Embryonic facial prominence (tissue), 1 donor: ENCODE results near the gene CERK.

Experiments used
- DNase-seq: peaks from one replicate; pipeline ENCODE4 v3.0.0-alpha.2; 2016; ENCODE audit errors: extremely low spot score

The CERK gene

DNA sequence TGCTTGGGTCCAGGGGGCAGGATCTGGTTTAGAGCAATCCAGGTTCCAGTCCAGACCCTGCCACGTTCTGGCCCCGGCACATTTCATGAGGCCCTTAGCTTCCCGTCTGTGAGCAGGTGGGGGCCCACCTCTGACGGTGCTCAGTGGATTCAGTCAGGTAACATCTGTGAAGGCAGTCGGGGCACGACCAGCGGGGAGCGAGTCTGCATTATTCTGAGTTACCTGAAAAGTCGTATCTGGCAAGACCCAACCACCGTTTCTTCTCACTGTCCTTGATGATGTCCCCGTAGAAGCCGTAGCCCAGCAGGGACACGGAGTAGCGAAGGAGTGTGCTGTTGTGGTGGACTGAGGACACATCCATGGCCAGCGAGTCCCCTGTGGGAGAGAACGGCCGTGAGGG lies 39.0 kb downstream of the CERK start:
- DNase-seq = no peak

DNA sequence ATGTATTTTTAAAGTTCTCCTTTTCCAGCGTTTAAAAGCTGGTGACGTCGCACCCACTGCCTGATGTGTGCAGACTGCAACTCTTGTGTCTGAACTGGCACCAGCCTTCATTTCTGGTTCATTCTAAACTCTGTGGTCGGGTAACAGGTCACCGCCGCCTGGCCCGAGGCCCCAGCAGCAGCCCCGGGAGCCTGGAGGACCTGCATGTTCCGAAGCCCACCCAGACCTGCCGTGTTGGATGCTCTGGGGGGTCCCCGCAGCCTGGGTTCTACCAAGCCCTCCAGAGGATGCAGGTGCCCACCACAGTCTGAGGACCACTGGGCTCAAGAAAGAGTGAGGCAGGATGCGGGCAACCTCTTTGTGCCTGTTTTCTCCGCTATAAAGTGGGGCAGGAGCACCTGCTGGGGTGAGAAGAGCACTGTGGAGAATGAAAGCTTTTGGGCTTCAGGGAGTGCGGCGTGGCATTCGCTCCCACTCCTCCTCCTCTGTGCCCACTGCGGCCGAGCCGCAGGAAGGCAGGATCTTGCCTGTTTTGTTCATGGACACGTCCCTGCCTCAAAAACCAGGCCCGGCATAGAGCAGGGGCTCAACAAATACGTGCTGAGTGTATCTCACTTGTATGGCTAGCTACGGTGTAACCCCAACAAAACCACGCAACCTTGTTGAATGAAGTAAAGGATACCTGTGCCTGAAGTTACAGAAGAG lies 40.1 kb downstream of the CERK start:
- no peak for DNase-seq

DNA sequence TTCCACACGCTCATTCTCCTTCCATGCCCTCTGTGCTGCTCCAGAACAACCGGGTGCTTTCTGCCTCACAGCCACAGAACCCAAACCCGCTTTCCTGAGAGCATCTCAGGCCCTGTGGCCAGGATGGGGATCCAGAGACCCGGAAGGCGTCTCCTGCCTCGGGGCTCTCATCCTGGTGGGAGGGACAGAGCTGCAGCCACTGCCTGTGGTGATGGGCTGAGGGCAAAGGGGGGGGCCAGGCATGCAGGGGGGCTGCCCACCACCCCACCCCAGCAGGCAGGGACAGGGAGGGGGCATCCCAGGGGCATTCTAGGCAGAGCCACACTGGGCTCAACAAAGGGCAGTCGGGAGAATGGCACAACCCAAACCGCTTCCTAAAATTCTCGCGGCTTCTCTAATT lies 41.4 kb downstream of the CERK start:
- DNase-seq = no peak

DNA sequence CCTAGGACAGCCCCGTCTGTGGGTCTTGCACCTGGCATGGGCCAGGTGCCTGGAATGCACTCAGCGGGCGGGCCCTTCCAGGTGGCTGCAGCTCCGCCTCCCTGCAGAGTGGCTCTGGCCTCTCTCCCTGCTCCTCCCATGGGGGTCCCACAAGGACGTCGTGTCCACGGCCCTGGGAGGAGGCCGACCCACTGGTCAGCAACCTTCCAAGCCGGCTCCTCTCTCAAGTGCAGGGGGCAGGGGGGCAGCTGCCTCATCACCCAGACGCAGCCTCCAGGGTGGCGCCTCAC lies 41.9 kb downstream of the CERK start:
- no peak for DNase-seq

DNA sequence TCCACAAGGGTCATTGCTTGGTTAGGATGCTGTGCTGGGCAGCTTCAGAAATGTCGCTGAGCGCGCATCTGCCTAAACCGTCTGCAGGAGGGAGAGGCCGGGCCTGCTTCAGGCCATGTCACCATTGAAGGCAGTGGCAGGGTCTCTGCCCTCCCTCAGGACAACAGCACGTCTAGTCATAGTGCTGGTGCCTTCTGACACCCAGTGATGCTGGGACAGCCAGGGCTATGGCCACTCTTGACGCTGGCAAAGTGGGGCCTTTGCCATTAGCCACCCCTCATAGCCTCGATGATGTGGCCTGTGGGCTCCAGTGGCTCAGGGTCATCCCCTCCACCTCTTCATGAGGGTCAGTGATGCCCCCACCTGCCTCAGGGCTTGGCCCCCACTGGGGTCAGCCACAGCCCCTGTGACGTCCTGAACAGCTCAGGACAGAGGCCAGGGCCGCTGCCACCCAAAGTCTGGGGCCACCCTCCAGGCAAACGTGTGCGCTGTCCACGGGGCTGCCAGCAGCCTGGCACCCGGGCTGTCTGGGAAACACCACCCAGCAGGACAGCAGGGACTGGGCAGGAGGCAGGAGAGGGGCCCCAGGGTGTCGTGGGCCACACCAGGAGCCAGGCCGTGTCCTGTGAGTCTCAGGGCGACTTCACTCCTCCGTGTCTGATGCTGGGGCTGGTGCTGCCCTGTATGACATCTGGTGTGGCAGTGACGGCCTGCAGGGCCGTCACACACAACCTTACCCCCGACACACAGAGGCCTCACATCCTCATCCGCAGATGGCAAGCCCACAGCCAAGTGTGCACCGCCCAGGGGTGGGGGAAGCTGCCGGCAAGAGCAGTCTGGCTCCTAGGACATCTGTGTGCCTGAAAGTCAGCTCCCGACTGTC lies 42.5 kb downstream of the CERK start:
- no peak for DNase-seq

DNA sequence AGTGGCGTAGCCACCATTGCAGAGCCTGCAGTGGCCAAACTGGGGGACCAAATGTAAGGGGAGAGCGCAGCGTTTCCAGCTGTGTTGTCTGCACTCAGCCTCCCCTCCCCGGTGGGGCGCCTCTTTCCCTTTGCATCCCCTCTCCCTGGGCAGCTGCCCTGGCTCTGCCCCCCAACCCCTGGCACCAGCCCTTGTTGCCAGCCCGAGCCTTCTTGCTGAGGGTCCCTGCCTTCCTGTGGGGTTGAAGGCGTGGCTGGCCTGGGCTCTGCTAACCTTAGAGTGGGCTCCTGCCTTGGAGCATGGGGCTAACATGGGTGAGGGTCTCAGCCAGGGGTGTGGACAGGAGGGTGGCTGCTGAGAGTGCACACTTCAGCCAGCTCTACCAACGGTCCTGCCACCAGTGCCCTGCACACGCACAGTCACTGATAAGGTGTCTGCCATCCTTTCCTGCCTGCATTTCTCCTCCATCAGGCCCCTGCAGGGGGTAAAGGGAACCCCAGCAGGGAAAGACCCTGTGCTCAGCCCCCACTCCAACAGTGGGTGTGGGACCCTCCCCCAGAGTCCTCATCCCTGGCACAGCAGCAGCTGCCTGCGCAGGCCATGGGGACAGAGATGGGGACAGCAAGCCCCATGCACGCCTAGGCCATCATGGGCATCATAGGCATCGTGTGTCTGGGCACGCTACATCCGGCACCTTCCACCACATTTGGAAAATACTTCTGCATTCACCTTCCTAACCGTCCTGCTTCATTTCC lies 43.5 kb downstream of the CERK start:
- DNase-seq = no peak

DNA sequence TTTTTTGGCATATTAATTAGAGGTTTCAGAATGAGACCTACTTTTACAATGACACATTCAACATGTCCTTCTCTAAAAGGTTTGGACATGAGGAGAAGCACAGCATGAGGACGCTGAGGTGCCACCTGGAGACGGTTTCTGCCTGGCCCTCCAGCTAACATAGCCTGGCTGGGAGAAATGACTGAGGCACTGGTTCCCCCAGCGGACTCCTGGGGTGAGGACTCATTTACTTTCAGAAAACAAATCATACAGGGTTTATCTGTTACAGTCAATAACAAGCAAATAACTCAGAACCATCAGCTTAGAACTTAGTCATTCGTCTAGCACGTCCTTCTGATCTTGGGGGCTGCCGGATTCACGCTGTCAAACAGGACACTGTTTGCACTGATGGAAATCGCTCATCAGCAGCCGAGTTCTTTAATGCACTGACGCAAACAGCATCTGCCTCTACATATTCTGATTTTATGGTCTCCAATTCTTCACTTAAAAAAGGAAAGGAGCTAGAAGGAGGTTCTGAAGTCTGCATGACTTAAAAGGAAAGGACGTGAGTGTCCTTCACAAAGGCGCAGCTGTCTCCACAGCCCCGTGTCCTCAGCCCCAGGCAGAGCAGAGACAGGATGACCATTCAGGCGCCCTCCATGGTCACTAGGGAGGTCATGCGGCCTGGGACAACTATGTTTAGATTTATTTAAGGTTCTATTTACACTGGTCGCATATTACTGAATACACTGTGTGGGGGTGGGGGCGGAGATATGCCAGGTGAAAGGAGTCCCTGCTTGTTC lies 44.2 kb downstream of the CERK start:
- DNase-seq = no peak

DNA sequence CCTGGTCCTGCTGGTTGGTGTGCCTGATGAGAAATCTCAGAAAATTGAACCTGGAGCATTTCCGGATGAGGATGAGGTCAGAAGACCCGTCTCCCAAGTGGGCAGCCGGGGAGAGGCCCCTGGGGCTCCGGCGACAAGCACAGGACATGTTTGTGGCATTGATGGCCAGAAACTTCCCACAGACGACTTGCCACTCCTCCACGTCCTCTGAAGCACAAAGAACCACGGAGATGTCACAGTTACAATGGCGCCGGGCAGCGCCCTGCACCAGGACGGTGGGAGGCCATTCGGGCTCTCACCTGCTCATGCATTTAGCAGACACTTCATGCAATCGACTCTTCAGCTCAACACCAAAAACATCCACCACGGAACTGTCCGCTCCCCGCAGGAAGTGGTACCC lies 46.5 kb downstream of the CERK start:
- no peak for DNase-seq

DNA sequence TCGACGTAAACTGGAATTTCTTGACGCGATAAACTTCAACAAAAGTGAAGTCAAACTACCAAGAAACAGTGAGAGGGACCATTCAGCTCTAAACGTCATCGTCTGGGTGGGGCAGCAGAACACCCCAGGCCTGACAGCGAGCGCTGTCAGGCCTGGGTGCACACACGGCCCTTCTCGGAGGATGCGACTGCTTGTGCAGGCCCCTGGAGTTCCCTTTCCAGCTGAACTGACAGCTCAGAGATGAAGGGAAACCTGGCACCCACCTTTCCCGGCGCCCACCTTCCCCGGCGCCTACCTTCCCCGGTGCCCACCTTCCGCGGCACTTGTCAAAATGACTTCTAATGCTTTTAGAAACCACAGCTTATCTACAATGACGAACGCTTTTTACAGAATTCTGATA lies 47.9 kb downstream of the CERK start:
- DNase-seq = no peak

DNA sequence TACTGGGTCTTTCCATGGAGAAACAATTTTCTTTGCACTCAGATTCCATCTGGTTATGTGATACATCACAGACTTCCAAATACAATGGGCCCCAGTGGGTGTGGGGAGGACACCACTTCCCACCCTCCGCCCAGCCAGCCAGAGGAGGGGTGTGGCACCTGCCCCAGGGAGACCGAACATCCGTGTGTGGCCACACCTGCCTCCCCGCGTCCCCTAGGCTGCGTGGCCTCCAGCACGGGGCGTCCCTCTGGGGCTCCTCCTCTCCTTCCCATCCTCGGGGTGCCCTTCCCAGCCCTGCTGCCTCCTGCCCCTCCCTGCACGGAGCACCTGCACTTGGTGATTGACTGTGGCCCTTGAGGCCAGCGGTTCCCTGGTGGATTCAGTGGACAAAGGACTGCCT lies 49.1 kb downstream of the CERK start:
- no peak for DNase-seq

DNA sequence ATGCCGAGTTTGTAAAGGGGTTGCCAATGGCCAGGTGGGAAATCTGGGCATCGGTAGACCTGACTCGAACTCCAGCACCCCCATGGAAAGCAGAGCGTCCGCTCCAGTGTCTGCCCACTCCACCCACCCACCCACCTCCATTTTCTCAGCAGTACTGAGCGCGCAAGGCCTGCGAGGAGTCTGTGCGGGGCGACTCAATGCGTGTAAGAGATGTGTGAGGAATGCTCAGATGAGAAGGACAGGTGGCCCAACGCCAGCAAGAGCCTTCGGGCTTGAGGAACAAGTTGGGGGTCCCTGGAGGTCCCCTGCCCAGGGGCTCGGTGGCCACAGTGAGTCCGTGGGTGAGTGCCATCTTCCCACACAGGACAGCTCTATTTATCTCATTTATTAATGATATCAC lies 50.6 kb downstream of the CERK start:
- no peak for DNase-seq

DNA sequence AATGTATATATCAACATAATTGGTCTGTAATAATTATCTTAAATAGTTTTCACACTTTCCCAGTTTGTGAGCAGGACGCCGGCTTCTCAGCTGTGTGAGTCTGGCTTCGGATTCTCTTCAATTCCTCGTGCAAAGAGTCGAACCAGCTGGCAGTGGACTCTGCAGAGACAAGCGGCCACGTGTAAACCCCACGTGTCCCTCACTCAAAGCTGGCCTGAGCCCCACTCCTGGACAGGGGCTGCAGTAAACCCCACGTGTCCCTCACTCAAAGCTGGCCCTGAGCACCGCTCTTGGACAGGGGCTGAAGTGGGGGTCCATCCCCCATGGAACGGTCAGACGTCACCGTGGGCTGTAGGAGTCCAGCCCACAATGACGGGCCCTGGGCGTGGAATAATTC lies 51.0 kb downstream of the CERK start:
- DNase-seq = no peak

DNA sequence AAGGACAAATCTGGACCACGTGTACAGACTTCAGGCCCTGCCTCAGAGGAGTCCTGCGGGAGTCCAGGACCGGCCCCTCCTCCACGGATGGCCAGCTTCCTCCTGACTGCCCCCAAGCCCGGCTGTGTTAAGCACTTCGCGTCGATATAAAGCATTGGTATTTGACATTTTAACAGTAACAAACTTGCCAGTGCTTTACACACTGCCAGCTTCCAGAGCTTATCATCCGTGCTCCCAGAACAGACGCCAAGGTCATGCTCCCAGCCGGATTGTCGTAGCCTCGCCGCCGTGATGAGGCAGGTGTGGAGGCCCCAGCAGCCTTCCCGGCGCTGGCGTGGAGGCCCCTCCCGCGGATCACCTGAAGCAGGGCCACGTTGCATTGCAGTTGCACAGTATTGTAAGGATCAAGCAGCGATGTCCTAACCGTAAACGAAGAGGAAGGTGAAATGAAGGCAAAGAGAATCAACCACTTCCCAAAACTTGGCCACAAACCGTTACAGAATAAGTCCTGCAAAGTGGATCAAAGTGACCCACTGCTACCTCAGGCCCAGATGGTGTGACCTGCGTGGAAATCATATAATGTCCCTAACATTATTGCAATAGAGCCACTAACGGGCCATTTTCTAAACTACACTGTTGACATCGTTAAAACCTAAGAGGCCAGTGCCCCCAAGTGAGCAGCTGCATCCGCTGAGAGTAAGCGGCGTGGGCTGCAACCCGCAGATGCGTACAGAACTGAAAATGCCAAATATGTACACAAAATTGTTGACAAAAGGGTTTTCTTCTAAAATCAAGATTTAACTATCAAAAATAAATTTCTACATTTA lies 51.6 kb downstream of the CERK start:
- DNase-seq = no peak

DNA sequence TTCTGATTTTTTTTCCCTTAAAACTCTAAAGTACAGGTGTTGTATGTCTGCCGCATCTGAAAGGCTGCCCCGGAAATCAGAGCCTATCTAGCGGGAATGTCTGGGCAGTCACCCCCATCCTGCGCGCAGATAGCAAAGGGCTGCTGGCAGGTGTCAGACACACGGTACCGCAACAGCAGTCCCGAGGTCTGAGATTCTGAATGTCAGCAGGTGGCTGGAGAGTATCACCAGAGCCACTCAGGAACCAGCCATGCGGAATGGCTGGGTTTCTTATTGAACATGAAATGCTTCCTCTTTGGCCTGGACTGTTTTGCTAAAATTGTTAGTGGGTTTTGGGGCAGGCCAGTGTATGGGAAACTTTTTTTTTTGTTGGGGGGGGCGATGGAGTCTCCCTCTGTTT lies 53.3 kb downstream of the CERK start:
- DNase-seq = no peak

DNA sequence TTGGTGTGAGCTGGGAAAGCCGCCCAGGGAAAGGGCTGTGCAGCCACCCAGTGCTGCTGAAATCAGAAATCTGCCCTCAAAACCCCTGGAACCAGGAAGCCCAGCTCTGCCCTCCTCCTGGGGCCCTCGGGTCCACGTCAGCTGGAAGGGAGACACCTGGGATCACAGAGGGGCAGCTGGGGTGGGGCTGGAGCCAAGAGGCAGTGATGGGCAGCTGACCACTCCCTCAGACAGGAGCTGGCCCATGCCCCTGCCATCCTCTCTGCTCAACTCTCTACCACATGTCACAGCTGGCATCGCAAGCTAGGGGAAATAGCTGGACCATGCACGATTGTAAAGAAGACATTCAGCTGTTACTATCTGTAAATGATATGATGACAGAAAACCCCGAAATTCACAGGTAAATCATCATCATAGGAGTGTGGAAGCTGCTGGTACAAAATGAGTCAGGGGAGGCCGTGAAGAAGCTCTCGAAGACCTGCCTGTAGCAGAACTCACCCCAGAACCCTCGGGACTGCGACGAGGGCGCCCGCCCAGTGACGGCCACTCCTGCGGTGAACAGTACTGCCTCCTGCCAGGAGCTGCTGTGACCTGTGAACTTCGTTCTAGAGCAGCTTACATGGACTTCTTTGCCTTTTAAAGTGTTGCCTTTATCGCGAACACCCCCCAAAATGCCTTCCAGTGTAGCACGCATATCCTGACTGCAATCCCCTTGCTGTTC lies 55.9 kb downstream of the CERK start:
- DNase-seq = no peak

DNA sequence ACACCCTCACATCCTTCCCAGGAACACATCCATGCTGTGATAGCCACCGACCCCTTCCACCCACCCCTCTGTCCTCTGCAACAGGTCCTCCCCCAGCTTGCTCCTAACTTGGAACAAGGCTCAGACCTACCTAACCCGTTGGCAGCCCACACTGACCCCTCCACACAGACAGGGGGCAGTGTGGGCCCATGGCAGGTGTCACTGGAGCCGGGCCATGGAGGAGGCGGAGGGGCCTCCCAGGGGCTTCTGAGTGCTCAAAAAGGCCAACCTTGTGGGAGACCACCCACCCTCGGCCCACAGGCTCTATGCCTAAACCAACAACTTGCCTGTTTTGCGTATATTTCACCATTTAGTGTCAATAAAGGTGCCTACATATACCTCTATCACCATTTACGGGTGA lies 57.0 kb downstream of the CERK start:
- DNase-seq = no peak

DNA sequence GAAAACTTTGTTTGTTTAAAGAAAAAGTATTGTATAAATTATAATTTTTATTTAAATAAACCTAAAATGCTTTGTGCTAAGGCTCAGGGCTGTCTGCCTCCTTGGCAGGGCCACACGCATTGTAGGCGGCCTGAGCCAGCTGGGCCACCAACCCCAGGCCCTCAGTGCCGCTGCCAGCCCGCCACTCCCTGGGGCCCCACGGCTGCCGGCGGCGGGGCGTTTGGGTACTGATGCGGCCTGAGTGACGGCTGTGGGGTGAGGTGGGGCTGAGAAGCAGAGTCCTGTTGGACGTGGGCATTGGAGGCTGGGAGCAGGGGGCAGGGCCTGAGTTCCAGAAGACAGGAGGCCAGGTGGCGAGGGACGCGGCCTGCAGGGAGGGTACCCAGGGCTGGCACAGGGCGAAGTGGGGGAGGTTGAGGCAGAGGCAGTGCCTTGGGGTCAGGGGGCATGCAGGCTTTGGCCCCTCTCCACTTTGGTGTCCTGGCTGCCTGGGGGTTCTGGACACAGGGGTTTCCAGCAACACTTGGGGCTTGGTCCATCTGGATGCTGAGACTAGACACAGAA lies 58.3 kb downstream of the CERK start:
- DNase-seq = no peak

DNA sequence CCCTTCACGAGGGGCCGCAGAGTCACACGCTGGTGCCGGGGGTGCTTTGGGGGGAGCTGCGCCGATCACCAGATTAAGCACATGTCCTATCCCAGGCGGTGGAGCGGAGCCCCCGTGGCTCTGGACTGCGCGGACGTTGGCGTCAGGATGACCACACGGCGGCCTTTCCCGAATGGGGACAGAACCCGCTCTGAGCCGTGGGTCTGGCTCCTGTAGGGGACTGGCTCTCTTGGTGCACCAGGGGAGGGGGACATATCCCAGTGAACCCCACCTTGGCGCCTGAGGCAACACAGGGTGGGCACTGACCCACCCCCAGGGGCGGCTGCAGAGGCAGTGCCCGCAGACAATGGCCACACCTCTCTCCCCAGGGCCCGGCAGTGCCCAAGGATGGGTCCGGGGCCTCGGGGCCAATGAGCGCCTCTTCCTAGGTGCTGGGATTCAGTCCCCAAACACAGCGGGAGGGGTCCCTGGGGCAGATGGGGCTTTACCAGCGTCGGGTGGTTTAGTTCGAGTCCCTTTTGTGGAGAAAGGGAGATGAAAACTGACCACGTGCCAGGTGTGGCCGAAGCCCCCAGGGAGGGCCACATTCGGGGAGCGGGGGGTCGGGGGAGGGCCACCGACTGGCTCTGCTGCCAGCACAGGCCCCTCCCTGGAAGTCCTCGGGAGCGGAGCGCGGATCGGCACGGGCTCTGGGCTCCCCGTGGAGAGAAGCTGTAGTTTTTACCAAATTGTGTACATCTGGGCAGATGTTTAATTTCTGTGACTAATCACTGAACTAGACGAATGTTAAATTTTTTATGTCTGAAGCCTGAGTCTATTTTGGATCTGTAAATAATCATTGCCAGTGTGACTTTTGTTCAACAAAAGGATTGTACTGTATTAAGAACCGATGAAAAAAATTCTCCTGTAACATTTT lies 59.0 kb downstream of the CERK start:
- DNase-seq = no peak

DNA sequence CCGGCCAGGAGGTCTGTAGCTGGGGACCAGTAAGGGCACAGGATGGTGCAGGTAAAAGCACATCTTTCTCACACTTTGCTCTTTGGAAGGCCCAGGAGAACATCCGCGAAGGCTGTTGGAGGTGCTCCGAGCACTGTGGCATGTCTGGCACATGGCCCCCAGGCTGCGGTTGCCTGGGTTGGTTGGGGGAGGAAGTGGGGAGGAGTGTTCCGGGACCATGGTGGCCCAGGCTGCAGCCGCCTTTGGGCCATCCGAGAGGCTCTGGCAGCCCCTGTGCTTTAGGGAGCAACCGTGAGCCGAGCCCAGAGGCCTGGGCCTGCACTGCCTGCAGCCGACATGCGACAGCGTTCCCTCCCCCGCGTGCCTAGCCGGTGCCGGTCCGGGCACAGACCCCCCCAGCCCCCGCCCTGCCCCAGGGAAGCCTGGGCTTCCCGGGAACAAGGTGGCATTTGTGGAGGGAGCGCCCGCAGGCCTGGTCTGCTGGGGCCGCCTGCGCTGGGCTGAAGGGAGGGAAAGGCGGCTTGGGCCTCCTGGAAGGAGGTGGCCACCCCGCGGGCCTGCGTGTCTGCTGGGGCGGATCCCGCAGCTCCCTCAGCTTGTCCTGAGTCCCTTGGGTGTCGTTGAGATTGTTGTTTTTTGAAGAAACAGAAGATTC lies 59.9 kb downstream of the CERK start:
- no peak for DNase-seq
